ENCODE data around the gene MYO5A. TPM values are rescaled to one million over a fixed set of nuclear protein-coding genes. Genes with fewer than 3 reads are reported as not detected.
A peak's percentile ranks its signal among the peaks of the same experiment; 100 is the strongest.

MYO5A gene
- 44.4 and 45.3 TPM in 2 replicates for total RNA-seq
- 38.8 TPM for total RNA-seq (2013)
- 12.2 and 15.9 TPM in 2 replicates for polyA plus RNA-seq
- 39.6 and 43.7 TPM in 2 replicates for polyA minus RNA-seq

- under 1% methylated on average over 103 of the region's 103 CpGs for WGBS (ENCODE audit: insufficient coverage)
- Histone ChIP-seq H3K79me2 (ENCODE audit: control insufficient read depth, insufficient read depth, low read length) (peaks cover 59% of the 10 kb centered on the region), H3K9me3 (ENCODE audit: control extremely low read depth in 1 of 3, control insufficient read depth in 2 of 3, insufficient read depth in 1 of 3, low read length in 2 of 3) (no peaks in the 10 kb centered on the region), H3K4me3 (ENCODE audit: control extremely low read depth in 1 of 5, extremely low read depth in 1 of 5, insufficient read depth in 1 of 5, low read depth in 2 of 5, low read length in 4 of 5) (peak within 1 kb of the TSS; percentile 56 to 80 (median 71)), H3K27ac (ENCODE audit: low read length in 2 of 2) (peak within 1 kb of the TSS; percentile 73 to 90), H3K9ac (ENCODE audit: low read length) (peak within 1 kb of the TSS; percentile 77), H3K4me1 (ENCODE audit: control insufficient read depth in 2 of 2, insufficient read depth in 2 of 2, low read length in 2 of 2) (peaks cover 11 to 18% of the 10 kb centered on the region in 2 donors), H3K36me3 (replicated peaks in 1 of 2; ENCODE audit: control extremely low read depth in 1 of 2, control insufficient read depth in 1 of 2, extremely low read depth in 1 of 2, insufficient read depth in 2 of 2, low read length in 1 of 2) (no peaks in the 10 kb centered on the region), H4K20me1 (ENCODE audit: control insufficient read depth, insufficient read depth, low read length, poor library complexity, severe bottlenecking) (peaks cover 10% of the 10 kb centered on the region), H3K27me3 (replicated peaks in 1 of 4; ENCODE audit: control extremely low read depth in 1 of 4, control insufficient read depth in 3 of 4, insufficient read depth in 4 of 4, low read length in 3 of 4) (no peaks in the 10 kb centered on the region), H3K4me2 (replicated peaks; ENCODE audit: low read depth, low read length, poor library complexity, severe bottlenecking) (peak within 1 kb of the TSS; percentile 95), H2AFZ (ENCODE audit: insufficient read depth, low read depth, low read length, poor library complexity, severe bottlenecking) (peak within 1 kb of the TSS; percentile 92)
- Mint-ChIP-seq H3K27ac (peak within 1 kb of the TSS; percentile 97), H3K4me3 (peak within 1 kb of the TSS; percentile 98), H3K9me3 (ENCODE audit: insufficient read depth) (no peaks in the 10 kb centered on the region), H3K4me1 (peaks cover 28% of the 10 kb centered on the region), H3K27me3 (no peaks in the 10 kb centered on the region)
- DNase-seq: peak; percentile 92
- ChIA-PET CTCF (interaction anchor here (0.7 to 2.9 kb wide), 5 partner anchors 63 to 321 kb away, joined by 3 to 9 read pairs (median 4); no protein-coding TSS in a partner anchor), POLR2A (interaction anchor here (0.5 to 0.9 kb wide), 3 partner anchors 18 to 154 kb away, joined by 3 to 5 read pairs (median 4); no protein-coding TSS in a partner anchor)
- ATAC-seq (ENCODE audit: low read depth): peak; percentile 80
- TF ChIP-seq EZH2 (IDR thresholded peaks at IDR 0.05; ENCODE audit: borderline replicate concordance, insufficient read depth, low read depth, low read length, poor library complexity, severe bottlenecking) (no peak), CTCF (IDR thresholded peaks at IDR 0.05) (no peak)
- intact Hi-C loops (cut with micrococcal nuclease): loop anchor here (1.0 to 5.0 kb wide), 8 partner anchors 24 to 294 kb away; partner anchors contain the start of genes ARPP19 and ATOSA
Observed at GRCh38 chr15:52528564-52529340, at the start of gene MYO5A. MYO5A (minus strand) TSS chr15:52528880; CDS start chr15:52528806, 74 bp downstream.

GRCh38 chr15:52576692-52577091, 48.0 kb upstream of the MYO5A start:
- TF ChIP-seq EZH2 (IDR thresholded peaks at IDR 0.05; ENCODE audit: borderline replicate concordance, insufficient read depth, low read depth, low read length, poor library complexity, severe bottlenecking): no peak
- TF ChIP-seq CTCF (IDR thresholded peaks at IDR 0.05): no peak
- WGBS (ENCODE audit: insufficient coverage): no CpG with 5 or more reads among the region's 2 CpGs
- no peak overlapping the region for H3K27ac Mint-ChIP-seq
- ATAC-seq (ENCODE audit: low read depth) (no peak), DNase-seq (no peak)
- Histone ChIP-seq H3K27ac (ENCODE audit: low read length in 2 of 2) (no peak overlapping the region), H4K20me1 (ENCODE audit: control insufficient read depth, insufficient read depth, low read length, poor library complexity, severe bottlenecking) (no peaks in the 10 kb centered on the region), H3K9me3 (ENCODE audit: control extremely low read depth in 1 of 3, control insufficient read depth in 2 of 3, insufficient read depth in 1 of 3, low read length in 2 of 3) (peaks cover 0 to 4% (median 1%) of the 10 kb centered on the region in 3 donors), H3K27me3 (replicated peaks in 1 of 4; ENCODE audit: control extremely low read depth in 1 of 4, control insufficient read depth in 3 of 4, insufficient read depth in 4 of 4, low read length in 3 of 4) (no peaks in the 10 kb centered on the region), H3K4me3 (ENCODE audit: control extremely low read depth in 1 of 5, extremely low read depth in 1 of 5, insufficient read depth in 1 of 5, low read depth in 2 of 5, low read length in 4 of 5) (no peak overlapping the region), H3K4me1 (ENCODE audit: control insufficient read depth in 2 of 2, insufficient read depth in 2 of 2, low read length in 2 of 2) (no peaks in the 10 kb centered on the region), H3K36me3 (replicated peaks in 1 of 2; ENCODE audit: control extremely low read depth in 1 of 2, control insufficient read depth in 1 of 2, extremely low read depth in 1 of 2, insufficient read depth in 2 of 2, low read length in 1 of 2) (peaks cover 4 to 15% of the 10 kb centered on the region in 2 experiments), H2AFZ (ENCODE audit: insufficient read depth, low read depth, low read length, poor library complexity, severe bottlenecking) (no peak overlapping the region), H3K9ac (ENCODE audit: low read length) (no peak overlapping the region), H3K4me2 (replicated peaks; ENCODE audit: low read depth, low read length, poor library complexity, severe bottlenecking) (no peak overlapping the region), H3K79me2 (ENCODE audit: control insufficient read depth, insufficient read depth, low read length) (no peaks in the 10 kb centered on the region)
- H3K4me3 Mint-ChIP-seq: no peak overlapping the region
- no peaks in the 10 kb centered on the region for H3K4me1 Mint-ChIP-seq
- intact Hi-C loops (cut with micrococcal nuclease): no loop called here
- CTCF ChIA-PET: interaction anchor here (1.0 kb wide), 1 partner anchor 156 kb away, joined by 3 read pairs; no protein-coding TSS in a partner anchor
- no peaks in the 10 kb centered on the region for H3K27me3 Mint-ChIP-seq
- POLR2A ChIA-PET: no interaction called here
- peaks cover 6% of the 10 kb centered on the region for H3K9me3 Mint-ChIP-seq (ENCODE audit: insufficient read depth)

All from B cell (primary cell).